Astrocyte (in vitro differentiated cells and primary cell): ENCODE results near the gene SLIT3. TPM values are rescaled to one million over a fixed set of nuclear protein-coding genes. Genes with fewer than 3 reads are reported as not detected.

Experiments
- DNase-seq: peaks from one replicate; pipeline ENCODE4 v3.0.0-alpha.2; 2010; ENCODE audit warnings: low read depth
- FAIRE-seq: peaks from 2 replicates; lab custom pipeline; 2011; peaks lifted over from hg19 to GRCh38; lab: Jason Lieb, UNC
- H2AFZ ChIP-seq: 2 replicates; pipeline ENCODE4 v1.6.0; 2012; ENCODE audit warnings: low read depth, low read length, inconsistent platforms
- H3K27ac ChIP-seq: 2 replicates; pipeline ENCODE4 v1.5.1; 2011; ENCODE audit warnings: low read depth, low read length, inconsistent platforms
- H3K27me3 ChIP-seq: 2 replicates; pipeline ENCODE4 v1.6.0; 2011; ENCODE audit warnings: low read length, inconsistent platforms; ENCODE audit not compliant: insufficient read depth
- H3K36me3 ChIP-seq: 2 replicates; pipeline ENCODE4 v1.5.1; 2011; ENCODE audit warnings: low read length, inconsistent platforms; ENCODE audit not compliant: insufficient read depth
- H3K4me1 ChIP-seq: 2 replicates; pipeline ENCODE4 v1.5.1; 2011; ENCODE audit warnings: low read length, inconsistent platforms; ENCODE audit not compliant: insufficient read depth
- H3K4me2 ChIP-seq: 2 replicates; pipeline ENCODE4 v1.6.0; 2012; ENCODE audit warnings: low read length, inconsistent platforms
- H3K4me3 ChIP-seq: 2 replicates; pipeline ENCODE4 v1.5.1; 2011; ENCODE audit warnings: low read depth, mild to moderate bottlenecking, low read length, inconsistent platforms; ENCODE audit not compliant: insufficient read depth
- H3K79me2 ChIP-seq: 2 replicates; pipeline ENCODE4 v1.6.0; 2012; ENCODE audit warnings: mild to moderate bottlenecking, low read length, inconsistent platforms; ENCODE audit not compliant: insufficient read depth
- H3K9ac ChIP-seq: 2 replicates; pipeline ENCODE4 v1.6.0; 2012; ENCODE audit warnings: mild to moderate bottlenecking, low read length, inconsistent platforms
- H3K9me3 ChIP-seq: 2 replicates; pipeline ENCODE4 v1.5.1; 2012; ENCODE audit warnings: low read depth, mild to moderate bottlenecking, low read length, inconsistent platforms; ENCODE audit not compliant: insufficient read depth
- H4K20me1 ChIP-seq: 2 replicates; pipeline ENCODE4 v1.6.0; 2012; ENCODE audit warnings: low read length, inconsistent platforms; ENCODE audit not compliant: insufficient read depth
- H3K27ac Mint-ChIP-seq: one replicate; pipeline ENCODE4 v1.8.0; 2021; ENCODE audit warnings: mild to moderate bottlenecking, mixed read lengths; ENCODE audit not compliant: unreplicated experiment
- H3K27me3 Mint-ChIP-seq: one replicate; pipeline ENCODE4 v1.8.0; 2021; ENCODE audit warnings: low read depth, mixed read lengths; ENCODE audit not compliant: unreplicated experiment
- H3K36me3 Mint-ChIP-seq: one replicate; pipeline ENCODE4 v1.8.0; 2021; ENCODE audit warnings: low read depth, mixed read lengths; ENCODE audit not compliant: unreplicated experiment
- H3K4me1 Mint-ChIP-seq: one replicate; pipeline ENCODE4 v1.8.0; 2021; ENCODE audit warnings: low read depth, mixed read lengths; ENCODE audit not compliant: unreplicated experiment
- H3K4me3 Mint-ChIP-seq: one replicate; pipeline ENCODE4 v1.8.0; 2021; ENCODE audit warnings: mild to moderate bottlenecking, moderate library complexity, mixed read lengths; ENCODE audit not compliant: unreplicated experiment
- H3K9me3 Mint-ChIP-seq: one replicate; pipeline ENCODE4 v1.8.0; 2021; ENCODE audit warnings: mild to moderate bottlenecking, mixed read lengths; ENCODE audit not compliant: unreplicated experiment
- CTCF ChIP-seq: IDR thresholded peaks from 2 replicates; pipeline ENCODE4 v1.5.1; 2011; ENCODE audit warnings: low read depth, mild to moderate bottlenecking, inconsistent platforms, low read length, moderate library complexity; ENCODE audit not compliant: insufficient read depth
- EZH2 ChIP-seq: IDR thresholded peaks from 2 replicates; pipeline ENCODE4 v1.6.1; 2012; ENCODE audit warnings: mild to moderate bottlenecking, low read length, inconsistent platforms; ENCODE audit not compliant: insufficient read depth
- total RNA-seq: library from RNA; stranded (reverse); gene quantifications from 2 replicates; pipeline ENCODE4 v1.2.1, GENCODE V29; 2021

The SLIT3 gene
- total RNA-seq, 1 donor from 2014 or later: 20.7 TPM

- H3K4me3 ChIP-seq: no peak overlapping the region
- no peak overlapping the region for H3K4me3 Mint-ChIP-seq
- no peak overlapping the region for H3K4me2 ChIP-seq
- H3K4me1 ChIP-seq: peaks cover 7% of the 10 kb centered on the region
- TF ChIP-seq EZH2 (no peak), CTCF (no peak)
- H4K20me1 ChIP-seq: no peaks in the 10 kb centered on the region
- no peaks in the 10 kb centered on the region for H3K9me3 ChIP-seq
- no peak overlapping the region for H3K27ac ChIP-seq
- H3K36me3 Mint-ChIP-seq: peaks cover 2% of the 10 kb centered on the region
- no peaks in the 10 kb centered on the region for H3K79me2 ChIP-seq
- H3K9ac ChIP-seq: no peak overlapping the region
- H3K27me3 ChIP-seq: no peaks in the 10 kb centered on the region
- FAIRE-seq (no peak), DNase-seq (no peak)
- peaks cover 42% of the 10 kb centered on the region for H3K4me1 Mint-ChIP-seq
- no peaks in the 10 kb centered on the region for H3K27me3 Mint-ChIP-seq
- no peaks in the 10 kb centered on the region for H3K36me3 ChIP-seq
- H3K9me3 Mint-ChIP-seq: no peaks in the 10 kb centered on the region
- H3K27ac Mint-ChIP-seq: no peak overlapping the region
- H2AFZ ChIP-seq: no peak overlapping the region
These were observed 504.1 kb downstream of the SLIT3 start for GRCh38 chr5:168796593-168797580.

GRCh38 chr5:168796000-168796399 is 504.9 kb downstream of the SLIT3 start:
- H3K27me3 ChIP-seq: no peaks in the 10 kb centered on the region
- H3K9me3 ChIP-seq: no peaks in the 10 kb centered on the region
- Mint-ChIP-seq H3K4me1 (peaks cover 34% of the 10 kb centered on the region), H3K4me3 (no peak overlapping the region), H3K9me3 (no peaks in the 10 kb centered on the region), H3K27ac (no peak overlapping the region), H3K27me3 (no peaks in the 10 kb centered on the region), H3K36me3 (peaks cover 2% of the 10 kb centered on the region)
- no peak overlapping the region for H3K4me3 ChIP-seq
- no peak overlapping the region for H2AFZ ChIP-seq
- no peak overlapping the region for H3K9ac ChIP-seq
- FAIRE-seq (no peak), DNase-seq (no peak)
- no peak overlapping the region for H3K4me2 ChIP-seq
- no peak overlapping the region for H3K27ac ChIP-seq
- H4K20me1 ChIP-seq: no peaks in the 10 kb centered on the region
- H3K4me1 ChIP-seq: peaks cover 7% of the 10 kb centered on the region
- no peak for TF ChIP-seq EZH2
- no peak for TF ChIP-seq CTCF
- H3K36me3 ChIP-seq: no peaks in the 10 kb centered on the region
- no peaks in the 10 kb centered on the region for H3K79me2 ChIP-seq
